GM19043 (cell line): ENCODE data around the gene DEFB113.
A peak's percentile ranks its signal among the peaks of the same experiment; 100 is the strongest.
"Not testable (repeated sequence)": the region's sequence is repeated elsewhere in the genome, so short reads cannot be mapped to it uniquely, and the experiment has no call there.

Experiments used
- ATAC-seq: cut with Tn5 transposase; IDR thresholded peaks from one replicate; pipeline ENCODE4 v1.9.1; 2021; ENCODE audit warnings: low read depth; ENCODE audit not compliant: unreplicated experiment

DEFB113 gene, protein sequence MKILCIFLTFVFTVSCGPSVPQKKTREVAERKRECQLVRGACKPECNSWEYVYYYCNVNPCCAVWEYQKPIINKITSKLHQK

DNA sequence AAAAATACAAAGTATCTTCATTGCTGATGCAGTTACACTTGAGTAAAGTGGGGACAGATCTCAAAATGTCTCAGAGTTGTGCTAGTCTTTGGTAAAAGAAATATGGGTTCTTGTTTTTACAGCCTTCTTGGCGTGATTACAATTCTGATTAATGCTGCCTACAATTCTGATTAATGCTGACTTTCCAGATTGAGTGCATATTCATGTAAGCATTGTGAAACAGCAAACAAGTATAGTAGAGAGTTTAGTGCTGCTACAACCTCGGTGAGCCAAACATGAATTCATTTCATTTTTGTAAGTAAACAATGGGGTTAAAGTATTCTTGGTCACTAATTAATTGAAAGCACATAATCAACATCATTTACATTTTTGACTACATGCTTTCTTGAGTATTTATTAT is at the start of gene DEFB113:
Gene DEFB113 (minus strand): TSS at position 21 of the 400 bp plus-strand sequence. CDS start 0 bp downstream, at position 21.
- ATAC-seq, result no peak

DNA sequence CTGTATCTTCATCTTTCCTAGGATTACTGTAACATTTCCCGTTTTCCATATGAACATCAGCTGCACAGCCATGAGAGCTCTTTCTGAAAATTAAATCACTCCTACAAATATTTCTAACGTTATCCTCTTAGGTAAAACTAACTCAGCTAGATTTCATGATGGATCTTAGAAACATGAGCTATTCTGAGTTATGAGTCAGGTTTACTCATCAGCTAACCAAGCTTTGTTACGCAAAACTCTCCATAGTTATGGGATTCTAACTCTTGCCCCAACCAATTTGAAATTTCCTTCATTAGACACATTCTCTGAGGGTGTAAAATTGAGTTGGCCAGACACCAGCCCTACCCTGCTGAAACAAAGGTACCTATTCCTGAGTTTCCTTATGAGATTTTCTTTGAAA is 38.4 kb upstream of the DEFB113 start:
- no peak for ATAC-seq

DNA sequence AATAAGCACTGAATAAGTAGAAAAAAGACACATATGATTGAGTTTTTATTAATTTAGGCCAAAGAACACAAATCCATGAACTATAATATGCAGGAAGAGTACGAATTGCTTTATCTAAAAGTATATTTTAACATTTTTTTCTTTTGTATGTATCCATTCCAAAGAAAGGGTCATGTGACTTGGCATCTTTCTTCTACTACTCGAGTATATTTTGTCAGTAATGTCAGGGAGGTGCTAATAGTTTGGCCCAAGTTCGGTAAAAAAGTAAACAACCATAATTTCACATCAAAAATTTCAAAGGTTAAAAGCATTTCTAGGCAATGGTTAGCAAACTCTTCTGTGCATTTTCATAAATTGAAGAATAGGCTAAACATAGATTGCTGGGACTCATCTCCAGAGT is 33.7 kb upstream of the DEFB113 start:
- ATAC-seq, result no peak

DNA sequence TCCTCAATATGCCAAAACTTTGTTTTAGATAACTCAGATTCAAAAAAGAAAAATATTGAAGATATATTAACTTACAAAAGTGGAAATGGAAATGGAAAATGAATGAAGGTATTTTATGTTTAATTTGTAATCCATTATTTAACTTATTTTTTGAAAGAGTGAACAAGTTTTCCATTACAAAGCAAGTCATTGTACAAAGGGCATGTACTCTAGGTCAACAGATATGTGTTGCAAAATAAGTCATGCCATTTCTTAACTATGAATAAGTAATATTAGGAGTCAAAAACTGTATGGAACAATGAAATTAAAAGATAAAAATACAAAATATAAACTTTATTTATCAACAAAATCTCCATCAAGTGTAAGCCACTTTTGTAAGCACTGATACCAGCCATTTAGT is 25.9 kb upstream of the DEFB113 start:
- ATAC-seq, result no peak

DNA sequence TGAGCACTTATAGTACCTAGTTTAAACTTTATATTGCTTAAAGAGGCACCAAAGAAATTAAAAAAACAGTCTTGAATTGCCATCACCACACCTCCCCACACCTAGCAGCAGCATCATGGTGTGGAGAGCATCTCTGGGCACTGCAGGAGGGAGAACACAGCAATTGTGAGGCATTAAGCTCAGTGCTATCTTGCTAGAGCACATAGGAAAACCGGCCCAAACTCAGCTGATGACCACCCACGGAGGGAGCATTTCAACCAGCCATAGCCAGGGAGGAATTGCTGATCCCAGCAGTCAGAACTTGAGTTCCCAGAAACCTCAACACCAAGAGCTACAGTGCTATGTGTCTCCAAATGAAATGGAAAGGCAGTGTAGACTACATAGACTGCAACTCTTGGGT is 19.5 kb upstream of the DEFB113 start:
- ATAC-seq, result no peak

DNA sequence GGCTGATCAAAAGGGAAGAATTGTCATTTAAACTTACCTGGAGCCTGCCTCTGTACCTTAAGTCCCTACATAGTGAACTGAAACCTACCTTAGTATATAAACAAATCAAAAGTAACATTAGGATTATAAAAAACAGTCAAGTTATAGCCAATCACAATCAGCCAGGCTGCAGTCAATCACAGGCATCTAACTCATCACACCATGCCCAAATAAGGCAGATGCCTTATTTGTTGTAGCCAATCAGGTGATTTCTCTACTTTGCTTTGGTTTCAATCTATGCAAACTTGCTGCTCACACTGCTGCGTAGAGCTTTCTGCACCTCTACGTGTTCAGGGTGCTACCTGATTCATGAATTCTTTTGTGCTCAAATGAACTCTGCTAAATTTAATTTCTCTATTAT is 18.3 kb upstream of the DEFB113 start:
- ATAC-seq, result no peak

DNA sequence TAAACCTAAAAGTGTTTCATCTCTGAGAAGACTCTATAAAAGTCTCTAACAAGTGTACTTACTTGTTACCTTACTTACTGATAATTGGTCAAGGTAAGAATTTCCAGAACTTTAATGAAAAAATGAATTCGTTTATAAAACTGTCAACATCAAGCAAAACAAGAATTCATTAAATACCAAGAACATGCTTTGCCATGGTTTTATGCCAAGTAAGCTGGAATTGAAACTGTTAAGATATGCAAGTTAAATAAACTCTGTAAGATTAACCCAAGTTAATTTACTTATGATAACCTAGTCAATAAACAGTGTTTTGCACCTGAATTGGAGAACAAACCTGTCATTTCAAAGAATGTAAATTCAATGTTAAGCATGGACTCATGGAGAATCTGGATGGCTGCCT is 17.1 kb upstream of the DEFB113 start:
- no peak for ATAC-seq

DNA sequence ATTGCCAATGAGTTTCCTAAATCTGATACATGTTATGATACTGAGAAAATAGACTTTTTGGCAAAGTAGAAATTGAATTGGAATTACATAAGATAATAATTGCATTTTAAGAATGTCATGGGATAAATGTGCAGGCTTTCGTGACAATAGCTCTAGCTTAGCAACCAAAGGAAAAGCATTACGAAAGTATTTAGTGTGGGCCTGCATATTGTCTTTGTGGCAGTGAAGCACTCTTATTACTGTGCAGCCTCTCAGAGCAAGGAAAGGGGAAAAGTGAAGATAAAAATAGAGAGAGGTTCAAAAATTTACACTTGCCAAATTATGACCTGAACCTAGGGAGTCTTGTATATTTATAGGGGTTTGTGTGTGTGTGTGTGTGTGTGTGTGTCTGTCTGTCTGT is 12.6 kb upstream of the DEFB113 start:
- ATAC-seq, result no peak

DNA sequence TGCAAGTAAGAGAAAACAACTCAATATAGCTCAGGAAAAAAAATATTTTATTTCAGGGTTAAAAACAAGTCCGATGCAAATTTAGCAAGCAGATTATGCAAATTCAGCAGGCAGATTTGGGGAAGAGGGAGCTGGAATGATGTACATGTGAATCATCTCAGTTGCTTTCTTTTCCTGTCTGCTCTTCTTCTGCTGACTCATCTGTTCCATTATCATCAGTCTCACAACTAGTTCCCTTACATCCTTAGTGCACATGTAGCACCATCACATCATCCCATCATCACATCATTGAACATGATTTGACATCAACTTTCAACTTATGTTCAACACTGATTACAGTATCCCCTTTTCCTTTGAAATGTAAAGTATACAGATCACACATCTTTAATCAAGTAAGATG is 11.5 kb upstream of the DEFB113 start:
- ATAC-seq, result no peak

DNA sequence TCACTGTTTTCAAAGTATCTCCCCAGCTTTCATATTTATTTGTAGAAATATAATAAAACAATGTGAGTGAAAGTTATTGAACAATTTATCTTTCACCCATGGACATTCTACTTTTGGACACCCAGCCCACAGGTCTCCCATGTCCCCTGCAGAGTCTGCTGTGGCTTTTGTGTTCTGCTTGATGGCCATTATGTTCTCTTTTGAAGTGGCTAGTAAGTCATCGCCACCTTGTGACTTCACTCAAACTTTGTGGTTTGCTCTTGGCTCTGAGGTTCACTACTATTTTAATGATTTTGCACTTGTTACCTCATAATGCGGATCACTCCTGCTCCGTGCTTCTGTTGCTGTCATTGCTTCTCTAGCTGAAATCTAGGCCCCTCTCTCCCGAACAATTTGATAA is 10.2 kb upstream of the DEFB113 start:
- no peak for ATAC-seq

DNA sequence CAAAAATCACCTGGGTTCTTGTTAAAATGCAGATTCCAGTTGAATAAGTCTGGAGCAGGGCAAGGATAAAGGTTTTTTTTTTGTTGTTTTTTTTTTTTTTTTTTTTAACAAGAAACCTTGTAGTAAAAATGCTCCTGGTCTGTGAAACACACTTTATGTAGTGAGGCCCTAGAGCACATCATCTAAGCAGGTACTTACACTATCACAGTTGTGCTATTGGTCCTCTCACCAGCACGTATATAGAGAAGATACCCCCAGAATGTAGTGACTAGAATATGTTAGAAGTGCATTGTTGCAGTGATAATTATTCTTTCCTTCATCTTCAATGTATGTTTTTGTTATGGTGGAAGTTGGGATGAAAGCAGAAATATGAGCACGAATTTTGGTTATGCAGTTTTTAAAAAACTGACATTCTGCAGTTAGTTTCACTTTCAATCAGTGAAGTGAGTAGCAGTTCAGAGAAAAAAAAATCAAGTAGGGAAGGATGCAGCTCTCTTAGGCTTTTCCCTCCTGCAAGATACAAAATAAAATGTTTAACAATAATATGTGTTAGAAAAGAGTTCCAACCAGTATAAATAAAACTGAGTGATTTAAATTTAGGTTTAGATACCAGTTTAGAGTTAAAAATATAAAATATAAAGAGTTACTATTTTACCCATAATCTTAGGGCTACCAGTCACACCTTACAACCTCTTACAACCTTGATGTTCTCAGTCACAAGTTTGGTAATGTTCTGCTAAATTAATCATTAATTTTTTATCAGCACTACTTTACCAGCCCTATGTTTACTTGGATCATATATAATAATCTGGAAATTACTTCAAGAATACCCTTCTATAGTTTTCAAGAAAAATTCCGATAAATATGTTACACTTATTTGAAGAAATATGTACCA is 9.2 kb upstream of the DEFB113 start:
- ATAC-seq, result peak; percentile 45

DNA sequence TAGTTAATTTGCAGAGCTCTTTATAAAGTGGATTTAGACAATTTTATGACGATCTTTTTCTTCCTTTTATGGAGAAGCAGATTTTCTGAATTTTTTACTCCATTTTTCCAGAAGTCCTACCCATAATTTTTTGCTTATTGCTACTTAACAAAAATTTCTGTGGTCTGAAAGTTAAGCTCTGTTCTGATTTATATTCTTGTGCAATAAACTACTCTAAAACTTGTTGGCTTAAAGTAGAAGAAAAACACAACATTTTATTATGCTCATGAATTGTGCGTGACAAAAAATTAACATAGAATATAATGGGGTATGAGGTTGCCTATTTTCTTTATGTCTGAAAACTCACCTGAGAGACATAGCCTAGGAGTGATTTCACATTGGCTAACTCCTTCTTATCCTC is 2.6 kb downstream of the DEFB113 start:
- no peak for ATAC-seq

DNA sequence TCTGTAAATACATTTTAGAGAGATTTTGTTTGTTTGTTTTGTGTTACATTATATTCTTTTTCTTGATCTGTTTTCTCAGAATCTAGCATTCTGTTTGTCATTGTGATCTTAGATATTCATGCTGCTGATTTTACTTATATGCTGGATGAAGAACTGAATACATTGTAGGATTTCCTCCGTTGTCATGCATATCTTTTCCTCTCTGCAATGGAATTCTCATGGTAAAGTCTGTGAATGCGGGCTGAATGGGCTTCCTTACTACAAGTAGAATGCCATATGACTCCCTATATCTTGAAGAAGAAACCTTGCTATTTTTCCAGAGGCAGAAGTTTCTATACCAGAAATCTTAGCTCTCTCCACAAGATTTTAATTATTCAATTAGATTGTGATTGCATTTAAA is 3.1 kb downstream of the DEFB113 start:
- ATAC-seq, result no peak

DNA sequence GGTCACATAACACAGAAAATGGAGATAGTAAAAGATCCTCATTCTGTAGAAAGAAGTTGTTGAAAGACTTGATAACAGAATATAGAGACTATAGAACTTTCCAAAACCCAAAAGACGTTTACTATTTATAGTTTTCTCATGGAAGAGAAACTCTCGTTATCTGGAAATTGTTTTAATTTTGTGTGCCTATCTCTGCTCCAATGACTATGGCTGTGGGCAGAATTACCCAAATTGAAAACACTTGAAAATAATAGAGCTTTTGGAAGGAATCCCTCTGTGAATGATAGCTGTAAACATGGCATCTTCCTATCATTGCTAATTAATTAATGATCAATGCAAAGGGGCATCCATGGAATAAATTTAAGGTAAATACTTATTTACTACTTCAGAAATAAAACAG is 5.4 kb downstream of the DEFB113 start, which contains the start of gene DEFB114:
Gene DEFB114 (minus strand): TSS at position 101 of the 400 bp plus-strand sequence. CDS start 59 bp downstream, at position 42.
- no peak for ATAC-seq

DNA sequence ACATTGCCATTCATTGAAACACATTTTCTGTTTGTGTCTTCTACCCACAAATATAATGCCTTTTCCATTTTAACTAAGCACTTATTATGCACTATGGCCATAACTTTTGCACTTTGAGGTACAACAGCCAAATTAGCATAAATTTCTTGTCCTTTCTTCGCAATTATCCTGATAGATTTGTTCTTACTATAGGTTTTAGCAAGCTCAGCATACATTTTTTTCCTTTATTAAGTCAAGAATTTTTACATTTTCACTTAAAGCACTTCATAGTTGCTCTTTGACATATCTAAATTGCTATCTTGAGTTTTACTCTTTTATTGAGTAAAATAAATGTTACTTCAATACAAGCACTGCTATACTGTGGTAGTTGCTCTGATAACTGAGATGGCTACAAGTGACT is 11.2 kb downstream of the DEFB113 start:
- no peak for ATAC-seq

DNA sequence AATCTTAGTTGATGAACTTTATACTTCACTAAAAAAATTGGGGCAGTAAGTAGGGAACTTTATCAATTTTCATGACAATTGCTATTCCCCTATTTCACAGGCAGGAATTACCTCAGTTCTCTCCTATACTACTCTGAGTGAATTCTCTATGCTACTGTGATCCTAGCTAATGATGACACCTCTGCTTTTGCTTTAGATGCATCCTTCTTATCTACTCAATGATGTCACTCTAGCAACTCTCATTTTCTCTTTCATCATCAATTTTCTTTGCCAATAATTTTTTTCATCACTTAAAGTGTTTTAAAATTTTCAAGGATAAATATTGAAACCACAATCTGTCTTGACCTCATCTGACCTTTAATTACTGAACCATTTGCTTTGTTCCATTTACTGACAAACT is 13.6 kb downstream of the DEFB113 start:
- no peak for ATAC-seq

DNA sequence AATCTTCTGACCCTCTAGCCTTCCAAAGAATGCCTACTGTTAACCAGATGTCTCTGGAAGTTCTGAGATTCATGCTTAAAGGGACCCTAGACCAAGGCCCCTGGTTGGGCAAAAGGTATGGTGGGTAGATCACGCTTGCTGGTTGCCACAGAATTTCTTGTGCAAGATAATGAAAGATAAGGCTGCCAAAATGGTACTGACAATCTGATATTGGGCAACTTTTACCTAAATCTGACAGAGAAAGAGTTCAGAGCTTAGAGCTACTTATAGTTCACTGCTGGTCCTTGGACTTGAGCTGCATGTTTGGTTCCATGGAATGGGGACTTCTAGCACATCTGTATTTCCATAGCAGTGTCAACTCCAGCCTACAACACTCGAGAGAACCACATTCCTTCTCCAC is 17.5 kb downstream of the DEFB113 start:
- ATAC-seq, result no peak

DNA sequence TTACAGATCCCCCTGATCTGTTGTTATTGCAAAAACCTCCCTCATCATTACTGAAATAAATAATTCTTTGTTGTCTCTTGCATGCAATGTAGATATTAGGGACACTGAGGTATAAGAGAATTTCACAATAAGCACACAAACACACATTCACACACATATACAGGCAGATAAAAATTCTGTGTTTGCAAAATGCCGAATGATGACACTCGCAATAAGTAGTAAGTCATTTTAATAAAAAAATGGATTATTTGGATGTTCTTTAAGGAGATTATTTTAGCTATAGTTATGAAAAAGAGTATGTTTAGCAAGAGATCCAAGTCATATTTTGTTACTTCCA is 19.0 kb downstream of the DEFB113 start:
- no peak for ATAC-seq

DNA sequence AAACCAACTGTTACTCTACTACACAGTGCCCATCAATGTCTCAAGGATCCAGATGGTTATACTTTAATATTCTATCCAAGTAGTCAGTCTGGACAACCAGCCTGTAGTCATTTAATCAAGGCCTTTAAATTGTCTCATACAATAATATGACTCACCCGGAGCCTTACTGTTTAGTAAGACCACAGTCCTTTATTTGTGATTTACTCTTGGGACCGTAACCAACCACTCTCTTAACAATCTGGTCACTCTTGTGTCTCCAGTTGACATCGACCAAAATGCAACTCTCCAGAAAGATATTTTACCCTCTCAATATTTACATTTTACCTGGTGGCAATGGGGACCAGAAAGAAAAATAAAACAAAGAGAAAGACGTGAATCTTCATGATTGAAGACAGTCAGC is 20.4 kb downstream of the DEFB113 start:
- ATAC-seq, result no peak

DNA sequence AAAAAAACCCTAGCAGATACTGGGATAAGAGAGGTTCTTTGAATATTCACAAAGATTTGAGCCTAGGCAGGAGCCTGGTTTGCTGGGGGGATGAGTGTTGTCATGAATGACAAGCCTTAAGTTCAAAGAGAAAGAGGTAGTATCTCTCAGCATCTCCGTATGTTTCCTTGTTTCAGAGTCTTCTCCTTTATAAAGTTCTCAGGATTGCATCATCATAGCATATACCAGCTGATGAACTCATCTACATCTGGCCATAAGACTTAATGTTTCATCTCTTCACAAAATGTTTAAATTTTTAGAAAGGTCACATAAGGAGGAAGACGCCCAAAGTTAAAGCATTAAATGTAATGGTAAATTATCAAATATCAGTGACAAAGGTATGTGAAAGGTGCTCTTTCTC is 22.6 kb downstream of the DEFB113 start:
- no peak for ATAC-seq

DNA sequence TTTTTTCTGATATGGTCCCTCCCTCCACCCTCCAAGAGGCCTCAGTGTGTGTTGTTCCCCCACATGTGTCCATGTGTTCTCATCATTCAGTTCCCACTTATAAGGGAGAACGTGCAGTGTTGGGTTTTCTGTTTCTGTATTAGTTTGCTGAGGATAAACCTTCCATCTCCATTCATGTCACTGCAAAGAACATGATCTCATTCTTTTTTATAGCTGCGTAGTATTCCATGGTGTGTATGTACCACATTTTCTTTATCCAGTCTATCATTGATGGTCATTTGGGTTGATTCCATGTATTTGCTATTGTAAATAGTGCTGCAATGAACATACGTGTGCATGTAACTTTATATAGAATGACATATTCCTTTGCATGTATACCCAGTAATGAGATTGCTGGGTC is 25.4 kb downstream of the DEFB113 start:
- not testable (repeated sequence) for ATAC-seq

DNA sequence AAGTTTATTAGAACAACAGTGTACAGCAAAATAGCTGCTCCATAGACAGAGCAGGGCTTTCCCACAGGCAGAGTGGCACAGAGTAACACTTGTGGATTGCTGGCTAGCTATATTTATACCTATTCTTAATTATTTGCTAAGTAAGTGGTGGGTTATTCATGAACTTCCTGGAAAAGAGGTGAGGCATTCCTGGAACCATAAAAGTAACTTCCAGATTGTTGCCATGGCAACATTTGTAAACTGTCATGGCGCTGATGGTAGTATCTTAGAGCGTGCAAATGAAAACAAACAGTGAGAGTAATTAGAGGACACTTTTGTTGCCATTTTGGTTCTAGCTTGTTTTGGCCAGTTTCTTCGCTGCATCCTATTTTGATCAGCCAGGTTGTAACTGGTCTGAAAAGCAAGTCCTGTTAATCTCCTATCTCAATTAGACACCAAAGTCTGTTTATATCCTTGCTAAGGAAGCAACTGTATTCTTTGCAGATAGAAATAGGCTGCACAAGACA is 29.4 kb downstream of the DEFB113 start:
- no peak for ATAC-seq
